ENCODE measurements around the gene RAB6C.
"Not testable (repeated sequence)": the region's sequence is repeated elsewhere in the genome, so short reads cannot be mapped to it uniquely, and the experiment has no call there.

GRCh38 chr2:129958736-129959135, 20.7 kb upstream of the RAB6C start:
- not testable (repeated sequence) for TF ChIP-seq POLR2A (IDR thresholded peaks at IDR 0.05; ENCODE audit: control extremely low read depth in 1 of 2, low read depth in 2 of 2, low read length in 2 of 2); ZNF274 (IDR thresholded peaks at IDR 0.05; ENCODE audit: borderline replicate concordance, extremely low read depth, low read length); TCF12 (IDR thresholded peaks at IDR 0.05; ENCODE audit: low read depth, low read length); EGR1 (IDR thresholded peaks at IDR 0.05; ENCODE audit: borderline replicate concordance, low read depth, low read length); POLR2AphosphoS5 (IDR thresholded peaks at IDR 0.05; ENCODE audit: low read depth, low read length); CTCF (IDR thresholded peaks at IDR 0.05; ENCODE audit: control extremely low read depth in 1 of 3, insufficient read depth in 1 of 3, low read depth in 1 of 3, low read length in 3 of 3); EZH2 (IDR thresholded peaks at IDR 0.05; ENCODE audit: low read depth, low read length, severe bottlenecking)
